ENCODE data around the gene SCART1.
"Not testable (repeated sequence)": the region's sequence is repeated elsewhere in the genome, so short reads cannot be mapped to it uniquely, and the experiment has no call there.

Gene SCART1

GRCh38 chr10:133509700-133510099, 56.0 kb downstream of the SCART1 start:
- no peaks in the 10 kb centered on the region for H3K79me2 ChIP-seq (ENCODE audit: control insufficient read depth, insufficient read depth, low read length)
- no peak for DNase-seq
- no peak overlapping the region for H2AK5ac ChIP-seq (ENCODE audit: low read length)
- H3K36me3 ChIP-seq (ENCODE audit: control insufficient read depth, insufficient read depth, low read length) = no peaks in the 10 kb centered on the region
- H3K27me3 ChIP-seq (ENCODE audit: insufficient read depth, low read length, poor library complexity) = no peaks in the 10 kb centered on the region
- H3K4me3 ChIP-seq (ENCODE audit: low read length) = no peak overlapping the region
- H3K4ac ChIP-seq (ENCODE audit: low read depth, low read length) = no peak overlapping the region
- H3K4me1 ChIP-seq (ENCODE audit: control insufficient read depth, low read depth, low read length) = no peaks in the 10 kb centered on the region
- no peak overlapping the region for H4K5ac ChIP-seq (ENCODE audit: low read length)
- H2BK5ac ChIP-seq (ENCODE audit: low read length) = no peak overlapping the region
- no peaks in the 10 kb centered on the region for H3K79me1 ChIP-seq (ENCODE audit: low read length)
- no peak overlapping the region for H3K23ac ChIP-seq (ENCODE audit: low read length)
- no peak overlapping the region for H3K18ac ChIP-seq (ENCODE audit: low read length)
- no peak overlapping the region for H2BK120ac ChIP-seq (ENCODE audit: low read depth, low read length)
- no peak overlapping the region for H2BK15ac ChIP-seq (replicated peaks; ENCODE audit: low read depth)
- H3K9ac ChIP-seq (ENCODE audit: low read length) = no peak overlapping the region
- no CpG with 5 or more reads among the region's 4 CpGs for WGBS (ENCODE audit: extremely low coverage, insufficient coverage, low lambda C conversion rate)
- no peak overlapping the region for H3K56ac ChIP-seq (ENCODE audit: low read length)
- no peak overlapping the region for H3K27ac ChIP-seq (ENCODE audit: low read depth, low read length)
- no peak overlapping the region for H3K4me2 ChIP-seq (ENCODE audit: low read length)
- no peak overlapping the region for H4K8ac ChIP-seq (ENCODE audit: low read depth, low read length)

GRCh38 chr10:133511408-133511807, 57.7 kb downstream of the SCART1 start:
- Histone ChIP-seq H3K4ac (ENCODE audit: low read depth, low read length) (no peak overlapping the region), H3K79me1 (ENCODE audit: low read length) (no peaks in the 10 kb centered on the region), H3K18ac (ENCODE audit: low read length) (no peak overlapping the region), H3K4me1 (ENCODE audit: control insufficient read depth, low read depth, low read length) (no peaks in the 10 kb centered on the region), H2BK15ac (replicated peaks; ENCODE audit: low read depth) (no peak overlapping the region), H3K4me3 (ENCODE audit: low read length) (no peak overlapping the region), H4K5ac (ENCODE audit: low read length) (no peak overlapping the region), H3K27me3 (ENCODE audit: insufficient read depth, low read length, poor library complexity) (no peaks in the 10 kb centered on the region), H3K9ac (ENCODE audit: low read length) (no peak overlapping the region), H3K79me2 (ENCODE audit: control insufficient read depth, insufficient read depth, low read length) (no peaks in the 10 kb centered on the region), H3K4me2 (ENCODE audit: low read length) (no peak overlapping the region), H3K36me3 (ENCODE audit: control insufficient read depth, insufficient read depth, low read length) (no peaks in the 10 kb centered on the region), H4K8ac (ENCODE audit: low read depth, low read length) (no peak overlapping the region), H2AK5ac (ENCODE audit: low read length) (no peak overlapping the region), H3K27ac (ENCODE audit: low read depth, low read length) (no peak overlapping the region), H2BK120ac (ENCODE audit: low read depth, low read length) (no peak overlapping the region), H3K56ac (ENCODE audit: low read length) (no peak overlapping the region), H2BK5ac (ENCODE audit: low read length) (no peak overlapping the region), H3K23ac (ENCODE audit: low read length) (no peak overlapping the region)
- no peak for DNase-seq
- WGBS (ENCODE audit: extremely low coverage, insufficient coverage, low lambda C conversion rate) = no CpG with 5 or more reads among the region's 4 CpGs

- Histone ChIP-seq H3K9ac (ENCODE audit: low read length) (no peak overlapping the region), H3K4me1 (ENCODE audit: control insufficient read depth, low read depth, low read length) (no peaks in the 10 kb centered on the region), H3K79me1 (ENCODE audit: low read length) (no peaks in the 10 kb centered on the region), H2BK120ac (ENCODE audit: low read depth, low read length) (no peak overlapping the region), H3K56ac (ENCODE audit: low read length) (no peak overlapping the region), H2AK5ac (ENCODE audit: low read length) (no peak overlapping the region), H3K36me3 (ENCODE audit: control insufficient read depth, insufficient read depth, low read length) (no peaks in the 10 kb centered on the region), H4K5ac (ENCODE audit: low read length) (no peak overlapping the region), H3K4me3 (ENCODE audit: low read length) (no peak overlapping the region), H3K23ac (ENCODE audit: low read length) (no peak overlapping the region), H3K27me3 (ENCODE audit: insufficient read depth, low read length, poor library complexity) (no peaks in the 10 kb centered on the region), H2BK5ac (ENCODE audit: low read length) (no peak overlapping the region), H3K27ac (ENCODE audit: low read depth, low read length) (no peak overlapping the region), H4K8ac (ENCODE audit: low read depth, low read length) (no peak overlapping the region), H3K18ac (ENCODE audit: low read length) (no peak overlapping the region), H3K4me2 (ENCODE audit: low read length) (no peak overlapping the region), H2BK15ac (replicated peaks; ENCODE audit: low read depth) (no peak overlapping the region), H3K79me2 (ENCODE audit: control insufficient read depth, insufficient read depth, low read length) (no peaks in the 10 kb centered on the region), H3K4ac (ENCODE audit: low read depth, low read length) (no peak overlapping the region)
- no peak for DNase-seq
- no CpG with 5 or more reads among the region's 4 CpGs for WGBS (ENCODE audit: extremely low coverage, insufficient coverage, low lambda C conversion rate)
Observed at GRCh38 chr10:133511907-133512528, 58.3 kb downstream of the SCART1 start.

DNA sequence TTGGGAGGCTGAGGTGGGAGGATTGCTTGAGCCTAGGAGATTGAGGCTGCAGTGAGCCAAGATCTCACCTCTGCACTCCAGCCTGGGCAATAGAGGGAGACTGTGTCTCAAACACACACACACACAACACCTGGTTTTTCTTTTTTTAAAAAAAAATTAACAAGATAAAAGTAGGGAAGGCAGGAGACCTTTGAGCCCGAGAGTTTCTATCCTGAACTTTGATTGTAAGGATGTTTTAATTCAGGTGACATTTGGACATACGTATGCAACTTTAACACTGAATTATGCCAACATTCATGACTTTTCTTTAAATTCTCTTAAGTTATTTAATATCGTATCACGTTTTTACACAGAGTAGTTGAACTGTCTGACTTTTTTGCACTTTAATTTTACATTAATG, 61.7 kb downstream of the SCART1 start:
- Histone ChIP-seq H2BK15ac (replicated peaks; ENCODE audit: low read depth) (no peak overlapping the region), H3K4ac (ENCODE audit: low read depth, low read length) (no peak overlapping the region), H3K4me2 (ENCODE audit: low read length) (no peak overlapping the region), H3K56ac (ENCODE audit: low read length) (no peak overlapping the region), H3K27ac (ENCODE audit: low read depth, low read length) (no peak overlapping the region), H4K8ac (ENCODE audit: low read depth, low read length) (no peak overlapping the region), H3K4me1 (ENCODE audit: control insufficient read depth, low read depth, low read length) (no peaks in the 10 kb centered on the region), H2BK120ac (ENCODE audit: low read depth, low read length) (no peak overlapping the region), H3K79me1 (ENCODE audit: low read length) (no peaks in the 10 kb centered on the region), H3K4me3 (ENCODE audit: low read length) (no peak overlapping the region), H2BK5ac (ENCODE audit: low read length) (no peak overlapping the region), H3K23ac (ENCODE audit: low read length) (no peak overlapping the region), H3K18ac (ENCODE audit: low read length) (no peak overlapping the region), H4K5ac (ENCODE audit: low read length) (no peak overlapping the region), H3K79me2 (ENCODE audit: control insufficient read depth, insufficient read depth, low read length) (no peaks in the 10 kb centered on the region), H2AK5ac (ENCODE audit: low read length) (no peak overlapping the region), H3K9ac (ENCODE audit: low read length) (no peak overlapping the region), H3K27me3 (ENCODE audit: insufficient read depth, low read length, poor library complexity) (no peaks in the 10 kb centered on the region), H3K36me3 (ENCODE audit: control insufficient read depth, insufficient read depth, low read length) (no peaks in the 10 kb centered on the region)
- DNase-seq = no peak
- WGBS (ENCODE audit: extremely low coverage, insufficient coverage, low lambda C conversion rate) = no CpG with 5 or more reads among the region's 4 CpGs

DNA sequence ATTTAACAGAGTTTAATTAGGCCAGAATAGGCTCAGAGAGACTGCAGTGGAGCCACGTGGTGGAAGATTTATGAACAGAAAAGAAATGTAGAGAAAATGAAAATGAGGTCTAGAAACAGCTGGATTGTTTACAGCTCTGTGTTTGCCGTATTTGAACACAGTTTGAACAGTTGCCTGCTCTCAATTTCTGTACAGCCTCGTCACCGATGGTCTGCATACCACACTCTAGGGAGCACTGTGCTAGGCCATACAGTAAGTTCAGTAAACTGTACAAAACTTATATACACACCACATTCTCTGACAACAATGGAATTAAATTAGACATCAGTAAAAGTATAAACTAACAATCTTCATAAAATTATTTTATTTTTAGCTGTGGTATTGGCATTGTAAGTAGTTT, 62.3 kb downstream of the SCART1 start:
- DNase-seq = no peak
- no peaks in the 10 kb centered on the region for H3K79me1 ChIP-seq (ENCODE audit: low read length)
- H3K9ac ChIP-seq (ENCODE audit: low read length) = no peak overlapping the region
- no peak overlapping the region for H4K8ac ChIP-seq (ENCODE audit: low read depth, low read length)
- no peak overlapping the region for H3K4ac ChIP-seq (ENCODE audit: low read depth, low read length)
- H3K18ac ChIP-seq (ENCODE audit: low read length) = no peak overlapping the region
- no peak overlapping the region for H3K27ac ChIP-seq (ENCODE audit: low read depth, low read length)
- H3K23ac ChIP-seq (ENCODE audit: low read length) = no peak overlapping the region
- H2BK15ac ChIP-seq (replicated peaks; ENCODE audit: low read depth) = no peak overlapping the region
- no peak overlapping the region for H4K5ac ChIP-seq (ENCODE audit: low read length)
- H3K56ac ChIP-seq (ENCODE audit: low read length) = no peak overlapping the region
- no peaks in the 10 kb centered on the region for H3K27me3 ChIP-seq (ENCODE audit: insufficient read depth, low read length, poor library complexity)
- H3K4me3 ChIP-seq (ENCODE audit: low read length) = no peak overlapping the region
- H2BK120ac ChIP-seq (ENCODE audit: low read depth, low read length) = no peak overlapping the region
- no peaks in the 10 kb centered on the region for H3K4me1 ChIP-seq (ENCODE audit: control insufficient read depth, low read depth, low read length)
- H3K36me3 ChIP-seq (ENCODE audit: control insufficient read depth, insufficient read depth, low read length) = no peaks in the 10 kb centered on the region
- no peak overlapping the region for H2BK5ac ChIP-seq (ENCODE audit: low read length)
- no peak overlapping the region for H2AK5ac ChIP-seq (ENCODE audit: low read length)
- H3K79me2 ChIP-seq (ENCODE audit: control insufficient read depth, insufficient read depth, low read length) = no peaks in the 10 kb centered on the region
- H3K4me2 ChIP-seq (ENCODE audit: low read length) = no peak overlapping the region
- no CpG with 5 or more reads among the region's 4 CpGs for WGBS (ENCODE audit: extremely low coverage, insufficient coverage, low lambda C conversion rate)

- no CpG with 5 or more reads among the region's 5 CpGs for WGBS (ENCODE audit: extremely low coverage, insufficient coverage, low lambda C conversion rate)
Observed at GRCh38 chr10:133518517-133518916, 64.8 kb downstream of the SCART1 start.

More at GRCh38 chr10:133518517-133518916, 64.8 kb downstream of the SCART1 start:
- not testable (repeated sequence) for H3K36me3 ChIP-seq (ENCODE audit: control insufficient read depth, insufficient read depth, low read length); H4K5ac ChIP-seq (ENCODE audit: low read length); H3K18ac ChIP-seq (ENCODE audit: low read length); H2BK5ac ChIP-seq (ENCODE audit: low read length); H3K79me2 ChIP-seq (ENCODE audit: control insufficient read depth, insufficient read depth, low read length); H3K27ac ChIP-seq (ENCODE audit: low read depth, low read length); H2AK5ac ChIP-seq (ENCODE audit: low read length); H3K23ac ChIP-seq (ENCODE audit: low read length); H3K4me2 ChIP-seq (ENCODE audit: low read length); H3K9ac ChIP-seq (ENCODE audit: low read length); H3K79me1 ChIP-seq (ENCODE audit: low read length); H3K4me3 ChIP-seq (ENCODE audit: low read length); H4K8ac ChIP-seq (ENCODE audit: low read depth, low read length); H2BK120ac ChIP-seq (ENCODE audit: low read depth, low read length); H3K4ac ChIP-seq (ENCODE audit: low read depth, low read length); H3K56ac ChIP-seq (ENCODE audit: low read length); H2BK15ac ChIP-seq (replicated peaks; ENCODE audit: low read depth); H3K27me3 ChIP-seq (ENCODE audit: insufficient read depth, low read length, poor library complexity); DNase-seq; H3K4me1 ChIP-seq (ENCODE audit: control insufficient read depth, low read depth, low read length)

Data from mesendoderm (in vitro differentiated cells).